HG03378 (cell line): Measurements from ENCODE around the gene STX1B.

Experiments used
- ATAC-seq: cut with Tn5 transposase; IDR thresholded peaks from one replicate; pipeline ENCODE4 v1.9.1; 2021; ENCODE audit warnings: mild to moderate bottlenecking, moderate library complexity; ENCODE audit not compliant: unreplicated experiment

STX1B gene

DNA sequence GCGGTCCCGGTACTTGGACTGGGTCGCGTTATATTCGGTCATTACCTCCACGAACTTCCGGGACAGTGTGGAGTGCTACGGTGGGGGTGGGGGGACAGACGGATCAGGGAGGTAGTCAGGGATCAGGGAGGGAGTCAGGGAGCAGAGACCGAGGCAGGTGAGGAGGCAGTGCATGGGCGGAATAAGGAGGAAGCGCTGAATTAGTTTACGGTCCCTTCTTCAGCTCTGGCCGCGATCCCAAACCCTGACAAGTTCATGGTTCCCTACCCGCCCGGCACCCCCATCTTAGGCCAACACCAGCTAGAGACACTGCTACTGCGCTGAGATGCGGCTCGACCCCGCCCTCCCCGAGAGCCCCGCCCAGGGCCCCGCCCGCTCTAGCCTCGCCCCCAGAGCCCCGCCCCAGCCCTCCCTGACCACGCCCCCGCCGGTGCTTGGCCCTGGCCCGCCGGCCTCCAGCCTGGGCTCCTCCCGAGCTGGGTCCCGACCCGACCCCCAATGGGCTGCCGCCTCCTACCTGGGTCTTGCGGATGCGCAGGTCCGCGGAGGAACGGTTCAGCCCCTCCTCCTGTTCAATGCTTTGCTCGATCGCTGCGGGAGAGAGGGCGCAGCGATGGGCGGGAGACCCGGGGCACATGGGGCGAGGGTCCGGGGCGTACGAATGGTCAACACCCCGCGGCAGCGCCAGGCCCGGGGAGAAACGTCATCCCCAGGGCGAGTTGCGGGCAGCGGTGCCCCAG, 13.3 kb downstream of the STX1B start:
- no peak for ATAC-seq

- no peak for ATAC-seq
Measured at GRCh38 chr16:30996324-30996984, 14.0 kb downstream of the STX1B start.

DNA sequence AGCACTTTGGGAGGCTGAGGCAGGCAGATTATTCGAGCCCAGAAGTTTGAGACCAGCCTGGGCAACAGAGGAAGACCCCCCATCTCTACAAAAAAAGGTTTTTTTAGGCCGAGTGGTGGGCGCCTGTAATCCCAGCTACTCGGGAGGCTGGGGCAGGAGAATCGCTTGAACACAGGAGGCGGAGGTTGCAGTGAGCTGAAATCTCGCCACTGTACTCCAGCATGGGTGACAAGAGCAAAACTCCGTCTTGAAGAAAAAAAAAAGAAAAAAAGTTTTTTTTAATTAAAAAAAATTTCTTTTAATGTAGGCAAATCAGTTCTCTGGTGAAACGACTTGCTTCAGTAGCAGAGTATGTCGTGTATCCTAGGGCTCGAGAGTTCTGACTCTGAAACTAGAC, 14.5 kb downstream of the STX1B start:
- no peak for ATAC-seq

- ATAC-seq = no peak
Measured at GRCh38 chr16:30992931-30993816, 17.3 kb downstream of the STX1B start.

DNA sequence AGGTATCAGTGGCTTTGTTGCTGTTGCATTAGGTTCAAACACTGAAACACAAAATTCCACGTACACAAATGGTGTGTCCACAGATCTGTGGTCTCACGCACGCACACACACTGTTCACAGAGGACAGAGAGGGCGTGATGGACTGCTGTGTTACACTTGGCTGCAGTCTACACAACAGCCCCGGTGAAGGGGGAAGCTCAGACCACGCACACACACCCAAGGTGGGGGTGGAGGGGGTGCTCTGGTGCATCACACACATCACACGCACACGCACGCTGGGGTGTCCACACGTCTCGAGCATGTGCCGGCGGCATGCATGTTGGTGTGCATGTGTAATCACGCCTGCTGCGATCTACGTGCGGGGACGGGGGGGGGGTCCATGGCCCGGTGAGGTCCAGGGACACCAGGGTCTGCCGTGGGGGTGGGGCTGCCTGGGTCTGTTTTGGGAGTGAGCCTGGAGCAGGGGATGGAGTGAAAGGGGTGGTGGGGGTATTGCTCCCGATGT, 18.1 kb downstream of the STX1B start:
- no peak for ATAC-seq

DNA sequence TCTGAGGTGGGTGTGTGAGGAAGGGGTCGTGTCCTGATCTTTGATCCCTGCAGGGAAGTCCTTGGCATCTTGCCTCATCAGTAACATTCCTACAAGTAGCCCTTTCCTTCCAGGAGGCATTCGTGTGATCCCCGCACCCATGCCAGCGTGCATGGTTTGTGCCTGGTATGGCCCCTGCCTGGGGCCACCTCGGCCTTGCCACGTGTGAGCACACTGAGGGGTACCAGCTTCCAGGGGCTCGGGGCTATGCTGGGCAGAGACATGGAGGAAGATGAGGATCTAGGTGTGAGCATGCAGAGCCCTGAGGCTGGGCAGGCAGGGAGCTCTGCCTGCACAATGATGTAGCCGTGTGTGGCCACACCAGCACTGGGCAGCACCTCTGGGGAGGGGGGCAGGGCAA, 19.4 kb downstream of the STX1B start:
- ATAC-seq = no peak

DNA sequence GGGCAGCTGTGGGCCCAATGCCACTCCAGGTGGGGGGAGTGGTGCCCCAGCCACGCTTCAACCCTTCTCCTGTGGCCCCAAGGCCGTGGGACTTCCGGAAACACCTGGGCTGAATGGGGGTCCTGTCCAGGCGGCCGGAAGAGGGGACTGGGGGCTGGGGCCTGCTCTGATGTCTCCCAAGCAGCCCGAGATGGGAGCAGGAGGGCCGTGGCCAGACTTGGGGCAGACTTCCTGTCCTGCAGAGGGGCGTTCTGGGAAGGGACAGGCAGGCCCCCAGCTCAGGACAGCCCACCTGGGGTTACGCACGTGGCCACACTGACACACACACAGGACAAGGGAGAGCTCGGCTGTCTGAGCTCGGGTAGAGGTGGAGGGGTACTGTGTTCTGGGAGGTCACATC, 20.3 kb downstream of the STX1B start:
- no peak for ATAC-seq

DNA sequence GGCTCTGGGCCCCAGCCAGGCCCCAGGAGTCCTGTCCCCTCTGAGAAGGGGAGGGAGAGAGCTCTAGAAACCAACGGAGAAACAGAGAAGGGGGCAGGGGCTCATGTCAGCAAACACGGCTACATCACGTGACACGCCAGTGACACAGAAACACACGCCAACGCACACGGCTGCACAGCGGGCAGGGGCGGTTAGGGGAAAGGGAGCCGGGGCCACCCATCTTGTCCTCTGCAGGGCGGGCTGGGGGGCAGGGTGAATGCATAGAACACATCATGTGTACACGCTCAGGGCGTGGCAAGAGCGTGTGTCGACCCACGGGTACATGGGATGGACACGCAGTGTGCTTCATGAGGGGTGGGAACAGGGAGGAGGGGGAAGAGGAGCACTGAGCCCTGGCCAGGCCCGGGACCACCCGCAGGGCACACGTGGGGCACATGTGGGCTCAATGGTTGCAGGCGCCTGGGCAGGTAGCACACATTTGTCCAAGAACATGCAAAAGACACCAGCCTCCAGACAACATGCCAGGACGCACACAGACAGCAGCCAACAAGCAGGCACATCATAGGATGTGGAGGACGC, 20.9 kb downstream of the STX1B start:
- ATAC-seq = no peak

GRCh38 chr16:30987581-30988190, 22.8 kb downstream of the STX1B start:
- ATAC-seq = no peak

DNA sequence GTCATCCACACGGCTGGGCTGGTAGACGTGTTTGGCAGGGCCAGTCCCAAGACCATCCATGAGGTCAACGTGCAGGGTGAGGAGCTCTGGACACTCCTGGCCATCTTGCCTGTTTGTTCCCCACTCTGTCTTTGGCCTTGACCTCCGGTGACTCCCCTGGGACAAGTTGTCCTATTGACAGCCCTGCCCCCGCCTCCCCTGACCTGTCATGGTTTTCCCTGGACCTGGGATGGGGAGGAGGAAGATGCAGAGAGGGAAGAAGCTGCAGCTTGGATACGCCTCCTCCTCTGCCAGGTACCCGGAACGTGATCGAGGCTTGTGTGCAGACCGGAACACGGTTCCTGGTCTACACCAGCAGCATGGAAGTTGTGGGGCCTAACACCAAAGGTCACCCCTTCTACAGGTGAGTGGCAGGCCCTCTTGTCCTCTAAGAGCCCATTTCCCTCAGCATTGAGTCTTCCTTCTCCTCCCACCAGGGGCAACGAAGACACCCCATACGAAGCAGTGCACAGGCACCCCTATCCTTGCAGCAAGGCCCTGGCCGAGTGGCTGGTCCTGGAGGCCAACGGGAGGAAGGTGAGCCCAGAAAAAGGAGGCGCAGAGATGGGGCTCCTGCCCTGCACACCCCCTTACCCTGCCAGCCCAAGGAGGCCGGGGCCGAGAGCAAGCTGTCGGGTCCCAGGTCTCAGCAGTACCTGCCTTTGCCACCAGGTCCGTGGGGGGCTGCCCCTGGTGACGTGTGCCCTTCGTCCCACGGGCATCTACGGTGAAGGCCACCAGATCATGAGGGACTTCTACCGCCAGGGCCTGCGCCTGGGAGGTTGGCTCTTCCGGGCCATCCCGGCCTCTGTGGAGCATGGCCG, 24.1 kb downstream of the STX1B start:
- no peak for ATAC-seq

GRCh38 chr16:30985401-30986128, 24.9 kb downstream of the STX1B start:
- ATAC-seq = no peak

GRCh38 chr16:30984669-30985400, 25.6 kb downstream of the STX1B start, which contains the start of gene HSD3B7:
TSS of gene HSD3B7 (plus strand) at chr16:30985207. CDS start at chr16:30985659, 452 bp downstream.
- no peak for ATAC-seq

DNA sequence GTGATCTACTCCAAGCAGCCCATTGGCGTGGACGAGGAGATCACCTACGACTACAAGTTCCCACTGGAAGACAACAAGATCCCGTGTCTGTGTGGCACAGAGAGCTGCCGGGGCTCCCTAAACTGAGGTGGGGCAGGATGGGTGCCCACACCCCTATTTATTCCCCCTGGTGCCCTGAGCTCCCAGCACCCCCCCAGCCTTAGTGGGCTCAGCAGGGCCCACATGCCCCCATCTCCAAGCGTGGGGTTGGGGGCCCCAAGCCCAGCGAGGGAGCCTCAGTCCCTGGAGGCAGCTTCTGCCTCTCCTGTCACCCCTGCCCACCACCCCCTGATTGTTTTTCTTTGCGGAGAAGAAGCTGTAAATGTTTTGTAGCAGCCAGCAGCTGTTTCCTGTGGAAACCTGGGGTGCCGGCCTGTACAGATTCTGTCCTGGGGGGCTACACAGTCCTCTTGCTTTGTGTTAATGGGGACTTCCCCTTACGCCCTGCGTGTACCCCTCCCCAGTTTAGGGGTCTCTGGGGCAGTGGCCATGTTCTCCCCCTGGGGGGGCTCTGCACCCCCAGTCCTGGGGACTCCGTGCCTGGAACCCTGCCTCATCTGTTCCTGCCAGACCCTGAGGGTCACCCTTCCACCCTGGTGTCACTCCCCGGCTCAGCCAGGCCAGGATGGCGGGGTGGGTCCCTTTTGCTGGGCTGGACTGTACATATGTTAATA, 26.4 kb downstream of the STX1B start:
- no peak for ATAC-seq

DNA sequence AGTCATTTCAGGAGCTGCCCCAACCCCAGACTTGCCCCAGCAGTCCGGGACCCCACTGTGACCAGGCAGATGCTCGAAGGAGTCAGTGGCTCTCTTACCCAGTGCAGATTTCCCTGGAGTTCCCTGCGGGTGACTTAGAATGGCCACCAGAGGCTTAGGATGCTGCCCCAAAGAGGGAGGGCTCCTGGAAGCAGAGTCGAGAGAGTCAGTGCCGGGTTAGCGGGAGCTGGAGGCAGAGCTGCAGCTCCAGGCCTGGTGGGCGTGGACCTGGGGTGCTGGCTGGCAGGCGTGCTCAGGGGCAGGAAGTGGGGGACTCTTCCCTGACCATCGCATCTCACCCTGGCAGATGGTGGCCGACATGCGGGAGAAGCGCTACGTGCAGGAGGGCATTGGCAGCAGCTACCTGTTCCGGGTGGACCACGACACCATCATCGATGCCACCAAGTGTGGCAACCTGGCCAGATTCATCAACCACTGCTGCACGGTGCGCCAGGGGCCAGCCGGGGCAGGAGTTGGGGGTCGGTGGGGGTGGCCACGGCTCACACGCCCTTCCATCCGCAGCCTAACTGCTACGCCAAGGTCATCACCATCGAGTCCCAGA, 27.0 kb downstream of the STX1B start:
- ATAC-seq = no peak

DNA sequence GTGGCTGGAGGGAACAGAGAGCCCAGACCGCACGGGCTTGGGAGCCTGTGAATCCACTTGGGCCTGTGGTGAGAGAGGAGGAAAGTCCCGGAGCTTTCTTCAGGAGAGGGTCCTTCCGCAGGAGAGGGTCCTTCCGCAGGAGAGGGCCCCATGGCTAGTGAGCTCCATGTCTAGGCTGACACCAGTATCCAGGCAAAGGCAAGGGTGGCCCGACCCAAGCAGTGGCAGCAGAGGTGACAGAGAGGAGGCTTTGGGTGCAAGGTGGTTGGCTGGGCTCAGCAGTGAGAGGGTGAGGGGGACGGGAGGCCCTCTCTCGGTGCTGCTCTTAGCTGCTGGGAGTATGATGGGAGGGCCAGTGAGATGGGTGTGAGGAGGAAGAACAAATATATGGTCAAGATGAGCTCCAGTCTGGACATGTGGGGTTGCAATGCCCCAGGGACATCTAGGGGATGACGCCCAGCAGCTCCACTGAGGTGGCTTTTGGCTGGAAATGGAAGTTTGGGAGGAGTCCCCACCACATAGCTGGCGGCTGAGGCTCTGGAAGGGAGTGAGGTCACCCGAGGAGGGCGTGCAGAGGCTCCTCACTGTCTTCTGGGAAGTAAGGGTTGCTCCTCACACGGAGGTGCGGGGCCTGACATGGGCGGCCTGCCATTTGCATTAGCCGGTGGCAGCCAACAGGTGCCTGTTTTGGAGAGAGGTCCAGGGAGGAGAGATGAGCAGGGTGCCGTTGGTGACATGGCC, 27.7 kb downstream of the STX1B start:
- no peak for ATAC-seq

DNA sequence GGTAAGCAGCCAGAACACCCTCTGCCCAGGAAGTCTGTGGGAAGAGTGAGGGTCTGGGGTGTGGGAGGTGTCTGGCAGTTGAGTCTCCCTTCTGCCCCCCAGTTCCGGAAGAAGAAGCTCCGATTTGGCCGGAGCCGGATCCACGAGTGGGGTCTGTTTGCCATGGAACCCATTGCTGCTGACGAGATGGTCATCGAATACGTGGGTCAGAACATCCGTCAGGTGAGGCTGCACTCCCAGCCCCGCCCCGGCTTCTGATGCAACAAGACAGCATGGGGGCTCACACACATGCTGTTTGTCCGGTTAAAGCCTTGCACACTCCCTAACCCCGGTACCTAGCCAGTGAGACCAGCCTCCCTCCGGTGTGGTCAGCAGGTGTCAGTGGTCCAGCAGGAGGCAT, 29.5 kb downstream of the STX1B start:
- no peak for ATAC-seq

DNA sequence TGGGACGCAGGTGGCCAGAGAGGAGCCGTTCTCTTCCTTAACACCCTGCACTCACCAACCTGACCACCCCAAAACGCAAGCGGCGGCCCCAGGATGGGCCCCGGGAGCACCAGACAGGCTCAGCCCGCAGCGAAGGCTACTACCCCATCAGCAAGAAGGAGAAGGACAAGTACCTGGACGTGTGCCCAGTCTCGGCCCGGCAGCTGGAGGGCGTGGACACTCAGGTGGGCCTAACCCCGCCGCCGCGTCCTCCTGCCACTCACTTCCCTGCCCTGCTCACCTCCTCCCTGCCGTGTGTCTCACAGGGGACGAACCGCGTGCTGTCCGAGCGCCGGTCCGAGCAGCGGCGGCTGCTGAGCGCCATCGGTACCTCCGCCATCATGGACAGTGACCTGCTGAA, 30.0 kb downstream of the STX1B start:
- ATAC-seq = no peak
